ENCODE measurements around the gene POMGNT1.

Gene POMGNT1

GRCh38 chr1:46219551-46220520 is 21.6 kb upstream of the POMGNT1 start:
- intact Hi-C loops (cut with DNase I): loop anchor here (5.0 kb wide), 1 partner anchor 183 kb away; no protein-coding TSS in a partner anchor
- peak in 5 of 42 donors; percentile 19 to 54 (median 36) for DNase-seq

- intact Hi-C loops (cut with DNase I): no loop called here
- DNase-seq: no peak
These were observed 20.2 kb upstream of the POMGNT1 start for GRCh38 chr1:46218443-46218842.

- intact Hi-C loops (cut with DNase I): no loop called here
- no peak for DNase-seq
These were observed 17.3 kb upstream of the POMGNT1 start for GRCh38 chr1:46215504-46215903.

- no peak for DNase-seq
- intact Hi-C loops (cut with DNase I): no loop called here
These were observed 12.8 kb upstream of the POMGNT1 start for GRCh38 chr1:46211051-46211450.

GRCh38 chr1:46210561-46210960 is 12.3 kb upstream of the POMGNT1 start:
- no peak for DNase-seq
- intact Hi-C loops (cut with DNase I): no loop called here

- intact Hi-C loops (cut with DNase I): no loop called here
- DNase-seq: no peak
These were observed 8.2 kb upstream of the POMGNT1 start for GRCh38 chr1:46206399-46206798.

GRCh38 chr1:46205791-46206190 is 7.6 kb upstream of the POMGNT1 start:
- intact Hi-C loops (cut with DNase I): no loop called here
- DNase-seq: peak in 13 of 42 donors; percentile 26 to 74 (median 52)

GRCh38 chr1:46205141-46205540 is 6.9 kb upstream of the POMGNT1 start:
- DNase-seq: no peak
- intact Hi-C loops (cut with DNase I): no loop called here

- DNase-seq: peak in 17 of 42 donors; percentile 24 to 66 (median 40)
- intact Hi-C loops (cut with DNase I): no loop called here
These were observed 6.1 kb upstream of the POMGNT1 start for GRCh38 chr1:46204406-46204742.

- intact Hi-C loops (cut with DNase I): no loop called here
- DNase-seq: peak in 5 of 42 donors; percentile 17 to 59 (median 40)
These were observed 5.6 kb upstream of the POMGNT1 start for GRCh38 chr1:46203738-46204405.

- intact Hi-C loops (cut with DNase I): no loop called here
- DNase-seq: peak in 1 of 42 donors; percentile 1
These were observed 1.1 kb upstream of the POMGNT1 start for GRCh38 chr1:46199233-46199749.

GRCh38 chr1:46197560-46197963 is 672 bp downstream of the POMGNT1 start:
- intact Hi-C loops (cut with DNase I): no loop called here
- no peak for DNase-seq

GRCh38 chr1:46196609-46197008 is 1.6 kb downstream of the POMGNT1 start:
- DNase-seq: no peak
- intact Hi-C loops (cut with DNase I): no loop called here

- intact Hi-C loops (cut with DNase I): no loop called here
- DNase-seq: no peak
These were observed 3.5 kb downstream of the POMGNT1 start for GRCh38 chr1:46194641-46195193.

- intact Hi-C loops (cut with DNase I): no loop called here
- no peak for DNase-seq
These were observed 4.2 kb downstream of the POMGNT1 start for GRCh38 chr1:46193984-46194570.

GRCh38 chr1:46193285-46193684 is 4.9 kb downstream of the POMGNT1 start:
- intact Hi-C loops (cut with DNase I): no loop called here

GRCh38 chr1:46192171-46192570 is 6.1 kb downstream of the POMGNT1 start:
- DNase-seq: no peak
- intact Hi-C loops (cut with DNase I): no loop called here

More at GRCh38 chr1:46193285-46193684, 4.9 kb downstream of the POMGNT1 start:
- no peak for DNase-seq

GRCh38 chr1:46191033-46191701 is 7.1 kb downstream of the POMGNT1 start:
- intact Hi-C loops (cut with DNase I): no loop called here
- no peak for DNase-seq

- intact Hi-C loops (cut with DNase I): no loop called here
- DNase-seq: no peak
These were observed 7.7 kb downstream of the POMGNT1 start for GRCh38 chr1:46190539-46190938.

Measured in head of caudate nucleus (tissue), 42 donors.